NT2/D1 (cell line): Measurements from ENCODE around the gene ADAMTS19.
"Not testable (repeated sequence)": the region's sequence is repeated elsewhere in the genome, so short reads cannot be mapped to it uniquely, and the experiment has no call there.

Source experiments
- DNase-seq: peaks from one replicate; pipeline ENCODE4 v3.0.0-alpha.2; 2011; ENCODE audit warnings: low read depth, low spot score
- H3K27me3 ChIP-seq: 2 replicates; pipeline ENCODE4 v1.6.0; 2011; ENCODE audit warnings: mild to moderate bottlenecking; ENCODE audit not compliant: insufficient read length, insufficient read depth
- H3K36me3 ChIP-seq: 2 replicates; pipeline ENCODE4 v1.6.1; 2011; ENCODE audit warnings: mild to moderate bottlenecking, low read length, mixed read lengths; ENCODE audit not compliant: insufficient read depth, insufficient read length
- H3K4me1 ChIP-seq: 2 replicates; pipeline ENCODE4 v1.5.1; 2011; ENCODE audit not compliant: insufficient read depth, insufficient read length
- H3K4me3 ChIP-seq: 2 replicates; pipeline ENCODE4 v1.5.1; 2011; ENCODE audit warnings: low read depth; ENCODE audit not compliant: insufficient read length
- H3K9ac ChIP-seq: 2 replicates; pipeline ENCODE4 v1.6.0; 2011; ENCODE audit warnings: low read depth; ENCODE audit not compliant: insufficient read length
- H3K9me3 ChIP-seq: 2 replicates; pipeline ENCODE4 v1.5.1; 2011; ENCODE audit warnings: mild to moderate bottlenecking, low read length; ENCODE audit not compliant: insufficient read depth
- SUZ12 ChIP-seq: IDR thresholded peaks from 2 replicates; pipeline ENCODE4 v1.6.1; 2011; ENCODE audit not compliant: insufficient read length, insufficient read depth; ENCODE audit errors: extremely low read depth
- YY1 ChIP-seq: IDR thresholded peaks from 2 replicates; pipeline ENCODE4 v1.6.1; 2011; ENCODE audit not compliant: insufficient read length, insufficient read depth
- ZNF274 ChIP-seq: IDR thresholded peaks from 2 replicates; pipeline ENCODE4 v1.6.1; 2011; ENCODE audit warnings: mild to moderate bottlenecking, low read depth, low read length

The ADAMTS19 gene

DNA sequence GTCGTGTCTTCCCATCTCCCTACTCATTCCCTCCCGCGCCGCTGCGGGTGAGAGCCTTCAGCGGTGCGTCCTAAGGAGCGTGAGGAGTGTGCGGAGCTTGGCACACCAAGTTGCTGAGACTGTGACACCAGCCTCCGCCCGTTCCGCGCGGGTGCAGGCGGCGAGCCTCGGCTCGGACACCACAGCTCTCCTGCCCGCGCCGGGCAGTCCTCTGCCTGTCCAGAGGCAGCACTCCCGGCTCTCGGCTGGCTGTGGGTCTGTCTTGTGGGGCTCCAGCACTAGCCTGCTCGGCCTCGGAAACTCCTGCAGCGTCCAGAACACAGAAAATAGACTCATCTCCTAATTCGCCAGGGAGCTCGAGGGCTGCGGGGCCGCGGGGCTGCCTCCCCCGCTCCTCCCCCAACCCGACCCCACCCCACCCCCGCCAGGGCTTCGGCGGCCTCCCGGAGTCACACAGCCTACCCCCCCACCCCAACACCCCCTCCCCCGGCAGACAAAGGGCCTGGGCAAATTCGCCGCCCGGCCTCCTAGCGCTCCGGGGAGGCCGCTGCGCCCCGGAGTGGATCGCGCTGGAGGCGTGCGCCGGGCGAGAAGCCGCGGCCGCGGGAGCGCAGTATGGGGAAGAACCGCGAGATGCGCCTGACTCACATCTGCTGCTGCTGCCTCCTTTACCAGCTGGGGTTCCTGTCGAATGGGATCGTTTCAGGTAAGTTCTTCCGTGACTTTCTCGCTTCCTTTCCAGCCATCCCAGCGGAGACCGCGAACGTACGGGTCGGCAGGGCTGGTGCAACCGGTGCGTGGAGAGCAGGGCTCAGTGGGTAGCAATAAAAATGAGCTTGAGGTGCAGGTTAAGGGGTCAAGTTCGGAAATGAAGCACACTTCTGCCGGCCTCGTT is at the start of gene ADAMTS19:
TSS of gene ADAMTS19 (plus strand) at position 522 of the 895 bp plus-strand sequence. CDS start at position 616, 94 bp downstream.
- Histone ChIP-seq H3K9me3 (no peaks in the 10 kb centered on the region), H3K36me3 (no peaks in the 10 kb centered on the region), H3K9ac (peak within 1 kb of the TSS; percentile 80), H3K4me3 (peak within 1 kb of the TSS; percentile 73), H3K4me1 (no peaks in the 10 kb centered on the region), H3K27me3 (peaks cover 7% of the 10 kb centered on the region)
- TF ChIP-seq SUZ12 (no peak), YY1 (no peak), ZNF274 (no peak)
- DNase-seq: peak; percentile 11

GRCh38 chr5:129410488-129410887 is 49.6 kb upstream of the ADAMTS19 start:
- Histone ChIP-seq H3K4me1 (no peaks in the 10 kb centered on the region), H3K36me3 (no peaks in the 10 kb centered on the region), H3K9ac (no peak overlapping the region), H3K4me3 (no peak overlapping the region), H3K9me3 (0 out of 2 replicates have a peak, but pooled peaks cover 1% of the 10 kb centered on the region), H3K27me3 (no peaks in the 10 kb centered on the region)
- TF ChIP-seq SUZ12: no peak
- no peak for TF ChIP-seq YY1
- no peak for TF ChIP-seq ZNF274
- DNase-seq: peak; percentile 46

- no peaks in the 10 kb centered on the region for H3K27me3 ChIP-seq
- 0 out of 2 replicates have a peak, but pooled peaks cover 7% of the 10 kb centered on the region for H3K9me3 ChIP-seq
- DNase-seq: no peak
- no peaks in the 10 kb centered on the region for H3K36me3 ChIP-seq
- H3K4me3 ChIP-seq: no peak overlapping the region
- H3K9ac ChIP-seq: no peak overlapping the region
- TF ChIP-seq ZNF274 (no peak), YY1 (no peak), SUZ12 (no peak)
- H3K4me1 ChIP-seq: no peaks in the 10 kb centered on the region
Observed at GRCh38 chr5:129412721-129413120, 47.4 kb upstream of the ADAMTS19 start.

DNA sequence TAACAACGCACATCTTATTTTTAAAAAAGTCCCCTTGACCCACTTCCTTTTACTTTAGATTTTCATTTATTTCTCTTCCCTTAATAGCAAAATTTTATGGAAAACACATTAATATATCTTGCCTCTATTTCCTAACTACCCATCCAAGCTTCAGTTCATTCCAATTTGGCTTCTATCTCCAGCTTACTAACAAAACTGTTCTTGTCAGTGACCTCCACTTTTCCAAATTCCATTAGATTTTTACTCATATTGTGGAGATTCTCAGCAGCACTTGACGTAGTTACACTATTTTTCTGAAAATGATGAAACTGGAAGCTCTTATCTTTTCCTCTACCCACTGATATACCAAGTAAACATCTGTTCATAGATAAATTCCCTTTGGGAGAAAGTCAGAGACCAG is 46.5 kb upstream of the ADAMTS19 start:
- H3K4me3 ChIP-seq: no peak overlapping the region

GRCh38 chr5:129419292-129419691 is 40.8 kb upstream of the ADAMTS19 start:
- Histone ChIP-seq H3K4me3 (no peak overlapping the region), H3K9me3 (0 out of 2 replicates have a peak, but pooled peaks cover 7% of the 10 kb centered on the region), H3K27me3 (no peaks in the 10 kb centered on the region), H3K36me3 (no peaks in the 10 kb centered on the region), H3K9ac (no peak overlapping the region), H3K4me1 (no peaks in the 10 kb centered on the region)
- TF ChIP-seq ZNF274: no peak
- no peak for TF ChIP-seq YY1
- no peak for TF ChIP-seq SUZ12
- no peak for DNase-seq

More for the DNA sequence above, 46.5 kb upstream of the ADAMTS19 start:
- H3K4me1 ChIP-seq: no peaks in the 10 kb centered on the region
- DNase-seq: no peak
- 0 out of 2 replicates have a peak, but pooled peaks cover 7% of the 10 kb centered on the region for H3K9me3 ChIP-seq
- no peak overlapping the region for H3K9ac ChIP-seq
- no peak for TF ChIP-seq SUZ12
- TF ChIP-seq YY1: no peak
- TF ChIP-seq ZNF274: no peak
- no peaks in the 10 kb centered on the region for H3K27me3 ChIP-seq
- H3K36me3 ChIP-seq: no peaks in the 10 kb centered on the region

GRCh38 chr5:129425031-129425430 is 35.1 kb upstream of the ADAMTS19 start:
- DNase-seq: no peak
- TF ChIP-seq YY1 (no peak), ZNF274 (no peak), SUZ12 (no peak)

DNA sequence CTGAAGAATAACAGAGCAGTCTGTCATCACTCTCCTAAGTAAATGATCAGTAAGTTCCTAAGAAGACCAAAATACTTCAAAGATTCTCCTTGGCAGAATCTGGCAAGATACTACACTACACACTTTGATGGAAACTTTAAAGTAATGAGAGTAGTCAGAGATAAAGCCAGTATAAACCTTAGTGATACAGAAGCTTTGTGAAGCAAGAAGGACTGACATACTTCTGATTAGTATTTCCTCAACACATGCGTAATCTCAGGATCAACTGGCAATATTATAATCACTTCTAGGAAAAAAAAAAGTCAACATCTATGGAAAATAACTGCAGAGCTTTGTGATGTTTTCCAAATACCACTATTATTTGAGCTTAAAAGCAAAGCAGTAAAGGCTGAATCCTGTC is 34.0 kb upstream of the ADAMTS19 start:
- no peak for DNase-seq
- Histone ChIP-seq H3K9me3 (no peaks in the 10 kb centered on the region), H3K36me3 (no peaks in the 10 kb centered on the region), H3K27me3 (no peaks in the 10 kb centered on the region), H3K4me1 (no peaks in the 10 kb centered on the region), H3K4me3 (no peak overlapping the region), H3K9ac (no peak overlapping the region)
- TF ChIP-seq SUZ12 (no peak), ZNF274 (no peak), YY1 (no peak)

More at GRCh38 chr5:129425031-129425430, 35.1 kb upstream of the ADAMTS19 start:
- Histone ChIP-seq H3K9me3 (no peaks in the 10 kb centered on the region), H3K4me3 (no peak overlapping the region), H3K4me1 (no peaks in the 10 kb centered on the region), H3K9ac (no peak overlapping the region), H3K27me3 (no peaks in the 10 kb centered on the region), H3K36me3 (no peaks in the 10 kb centered on the region)

DNA sequence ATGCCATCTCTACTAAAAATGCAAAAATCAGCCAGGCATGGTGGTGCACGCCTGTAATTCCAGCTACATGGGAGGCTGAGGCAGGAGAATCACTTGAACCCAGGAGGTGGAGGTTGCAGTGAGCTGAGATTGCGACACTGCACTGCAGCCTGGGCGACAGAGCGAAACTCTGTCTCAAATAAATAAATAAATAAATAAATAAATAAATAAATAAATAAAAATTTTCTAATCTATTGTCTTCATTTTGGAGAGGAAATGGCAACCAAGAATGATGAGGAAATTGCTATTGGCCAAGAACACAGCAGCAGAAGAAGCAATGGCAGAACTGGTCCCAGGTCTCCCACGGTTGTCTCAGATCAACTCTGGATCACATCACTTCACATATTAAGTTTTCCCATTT is 31.5 kb upstream of the ADAMTS19 start:
- DNase-seq, H3K4me3 ChIP-seq, H3K4me1 ChIP-seq, H3K9ac ChIP-seq, H3K27me3 ChIP-seq, H3K9me3 ChIP-seq, H3K36me3 ChIP-seq: not testable (repeated sequence)
